K562 (cell line): ENCODE data around the gene MOSPD3. TPM values are rescaled to one million over a fixed set of nuclear protein-coding genes. Genes with fewer than 3 reads are reported as not detected.

ENCODE experiments used
- ADNP ChIP-seq: fragments of 200-800 bp; sonication (Bioruptor generic); IDR thresholded peaks from 2 replicates; pipeline ENCODE4 v1.6.1; 2016; ENCODE audit warnings: missing genetic modification characterization, missing compliant biosample characterization
- BCL6 ChIP-seq: fragments of 250-450 bp; sonication (Bioruptor Pico); IDR thresholded peaks from 2 replicates; pipeline ENCODE4 v1.4.0; 2020
- CBX2 ChIP-seq: fragments of 200-600 bp; sonication (generic); IDR thresholded peaks from one replicate; pipeline ENCODE4 v1.6.1; 2012; ENCODE audit warnings: mild to moderate bottlenecking, low read length, inconsistent platforms; ENCODE audit not compliant: insufficient read depth, poor library complexity, severe bottlenecking
- CBX8 ChIP-seq: fragments of 200-600 bp; sonication (generic); IDR thresholded peaks from 2 replicates; pipeline ENCODE4 v1.6.1; 2012; ENCODE audit warnings: borderline replicate concordance, mixed run types, low read depth, mild to moderate bottlenecking, moderate library complexity, mixed read lengths, low read length, control low read depth, inconsistent platforms; ENCODE audit not compliant: poor library complexity, severe bottlenecking; ENCODE audit errors: extremely low read depth
- CEBPZ ChIP-seq: fragments of 150-350 bp; IDR thresholded peaks from 2 replicates; pipeline ENCODE4 v1.6.1; 2014; ENCODE audit warnings: low read depth, mild to moderate bottlenecking, low read length, borderline replicate concordance
- E2F4 ChIP-seq: sonication (generic); formaldehyde crosslinking; IDR thresholded peaks from 2 replicates; pipeline ENCODE4 v1.8.0; 2022; ENCODE audit warnings: mild to moderate bottlenecking, low read depth, missing genetic modification reagents
- ETS2 ChIP-seq: IDR thresholded peaks from 2 replicates; pipeline ENCODE4 v1.6.1; 2016; ENCODE audit warnings: borderline replicate concordance, missing genetic modification characterization, mild to moderate bottlenecking, moderate library complexity, missing compliant biosample characterization; ENCODE audit not compliant: poor library complexity, severe bottlenecking
- MED1 ChIP-seq: sonication (generic); formaldehyde crosslinking; IDR thresholded peaks from 2 replicates; pipeline ENCODE4 v1.8.1; 2023; ENCODE audit warnings: missing genetic modification reagents, borderline replicate concordance
- POLR2G ChIP-seq: fragments of 200-400 bp; formaldehyde crosslinking; IDR thresholded peaks from 2 replicates; pipeline ENCODE4 v1.6.1; 2017; ENCODE audit warnings: low read depth, mild to moderate bottlenecking, antibody characterized with exemption, low read length, moderate library complexity
- SMARCE1 ChIP-seq: fragments of 450-650 bp; IDR thresholded peaks from 2 replicates; pipeline ENCODE4 v1.7.1; 2016; ENCODE audit warnings: mild to moderate bottlenecking
- SOX6 ChIP-seq: fragments of 450-650 bp; IDR thresholded peaks from 2 replicates; pipeline ENCODE4 v1.6.1; 2014; ENCODE audit warnings: mild to moderate bottlenecking
- SREBF2 ChIP-seq: sonication (generic); formaldehyde crosslinking; IDR thresholded peaks from 2 replicates; pipeline ENCODE4 v1.4.0; 2020; ENCODE audit warnings: mild to moderate bottlenecking, missing genetic modification reagents
- ZC3H4 ChIP-seq: sonication (generic); formaldehyde crosslinking; IDR thresholded peaks from 2 replicates; pipeline ENCODE4 v1.9.0; 2021; ENCODE audit warnings: missing genetic modification reagents, borderline replicate concordance
- ZNF134 ChIP-seq: fragments of 250-450 bp; sonication (Bioruptor Pico); conservative IDR thresholded peaks from 2 replicates; pipeline ENCODE4 v1.4.0; 2020
- ZNF511 ChIP-seq: sonication (generic); formaldehyde crosslinking; IDR thresholded peaks from 2 replicates; pipeline ENCODE4 v1.8.0; 2022; ENCODE audit warnings: mild to moderate bottlenecking, missing genetic modification reagents
- polyA plus RNA-seq, 8 experiments: library from polyadenylated mRNA; depleted of rRNA in 4 of 8; stranded (reverse) in 5 of 8; unstranded in 3 of 8; fragments of >200 nt; fragmentation: Nextera tagmentation in 2 of 8; fragmentation: Illumina TruSeq in 1 of 8; extraction: Ambion mirVana in 2 of 8; extraction: Trizol in 1 of 8; gene quantifications; 2 replicates each; pipeline versions ENCODE4 v1.2.1 to v1.2.3, GENCODE V29; 2011 to 2014; ENCODE audit warnings: inconsistent platforms in 1 of 8, missing spikeins in 1 of 8
- total RNA-seq, 7 experiments: library from RNA; depleted of rRNA in 6 of 7; stranded (reverse); fragments of >200 nt in 6 of 7; fragmentation: Illumina TruSeq in 2 of 7; extraction: Trizol in 2 of 7; gene quantifications; 2 replicates each; pipeline versions ENCODE4 v1.2.1 to v1.2.3, GENCODE V29; 2011 to 2021; ENCODE audit warnings: low replicate concordance in 1 of 7
- TF ChIP-seq, protein P1 (sequence below): sonication (generic); formaldehyde crosslinking; IDR thresholded peaks from 2 replicates; pipeline ENCODE4 v1.8.0; 2022; ENCODE audit warnings: mild to moderate bottlenecking, missing genetic modification reagents, borderline replicate concordance
- TF ChIP-seq, protein P2 (sequence below): sonication (generic); formaldehyde crosslinking; IDR thresholded peaks from 2 replicates; pipeline ENCODE4 v1.9.0; 2022; ENCODE audit warnings: mild to moderate bottlenecking, missing genetic modification reagents

The MOSPD3 gene
- total and polyA plus RNA-seq, 9 of the 15 experiments (the other 6 are each of a cell fraction or from before 2014, with no cell fraction given): 1.4 to 32.1 (median 7.3) TPM

DNA sequence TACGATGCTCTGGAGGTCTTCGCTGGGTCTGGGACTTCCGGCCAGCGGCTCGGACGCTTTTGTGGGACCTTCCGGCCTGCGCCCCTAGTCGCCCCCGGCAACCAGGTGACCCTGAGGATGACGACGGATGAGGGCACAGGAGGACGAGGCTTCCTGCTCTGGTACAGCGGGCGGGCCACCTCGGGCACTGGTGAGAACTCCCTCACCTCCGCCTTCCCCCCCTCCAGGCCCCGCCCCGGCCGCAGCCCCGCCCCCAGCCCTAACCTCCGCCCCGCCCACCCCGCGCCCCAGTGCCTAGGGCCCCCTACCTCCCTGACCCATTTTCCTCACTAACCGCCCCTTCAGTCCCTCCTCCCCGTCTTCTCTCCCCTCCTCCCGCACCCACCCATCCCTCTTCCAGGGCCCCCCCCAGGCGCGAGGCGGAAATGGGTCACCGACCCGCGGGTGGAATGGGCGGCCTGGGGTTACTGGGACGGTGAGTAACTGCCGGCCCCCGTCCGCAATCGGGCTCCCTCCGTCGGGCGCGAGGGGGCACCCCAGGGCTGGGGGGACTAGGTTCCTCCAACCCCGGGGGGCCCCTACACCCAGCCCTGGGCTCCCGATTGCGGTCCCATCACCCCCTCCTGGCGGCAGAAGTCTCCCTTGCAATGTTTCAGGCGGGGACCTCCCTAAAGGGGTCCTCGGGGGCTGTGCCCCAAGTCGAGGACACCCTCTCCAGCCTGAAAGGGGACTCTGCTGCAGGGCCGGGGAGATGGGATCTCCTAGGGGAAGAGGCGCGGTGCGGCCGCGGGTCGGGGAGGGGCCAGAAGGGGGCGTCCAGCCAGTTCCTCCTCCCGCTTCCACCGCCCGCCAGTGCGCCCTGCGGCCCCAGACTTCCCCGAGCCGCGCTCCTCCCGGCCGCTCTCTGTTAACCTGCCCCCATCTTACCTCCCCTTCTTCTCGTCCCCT is 8.0 kb upstream of the MOSPD3 start (continued):
- TF ChIP-seq CEBPZ: no peak
- TF ChIP-seq POLR2G: peak; percentile 79
- no peak for TF ChIP-seq E2F4 (CRISPR knock-in tag)
- TF ChIP-seq, protein P1, sequence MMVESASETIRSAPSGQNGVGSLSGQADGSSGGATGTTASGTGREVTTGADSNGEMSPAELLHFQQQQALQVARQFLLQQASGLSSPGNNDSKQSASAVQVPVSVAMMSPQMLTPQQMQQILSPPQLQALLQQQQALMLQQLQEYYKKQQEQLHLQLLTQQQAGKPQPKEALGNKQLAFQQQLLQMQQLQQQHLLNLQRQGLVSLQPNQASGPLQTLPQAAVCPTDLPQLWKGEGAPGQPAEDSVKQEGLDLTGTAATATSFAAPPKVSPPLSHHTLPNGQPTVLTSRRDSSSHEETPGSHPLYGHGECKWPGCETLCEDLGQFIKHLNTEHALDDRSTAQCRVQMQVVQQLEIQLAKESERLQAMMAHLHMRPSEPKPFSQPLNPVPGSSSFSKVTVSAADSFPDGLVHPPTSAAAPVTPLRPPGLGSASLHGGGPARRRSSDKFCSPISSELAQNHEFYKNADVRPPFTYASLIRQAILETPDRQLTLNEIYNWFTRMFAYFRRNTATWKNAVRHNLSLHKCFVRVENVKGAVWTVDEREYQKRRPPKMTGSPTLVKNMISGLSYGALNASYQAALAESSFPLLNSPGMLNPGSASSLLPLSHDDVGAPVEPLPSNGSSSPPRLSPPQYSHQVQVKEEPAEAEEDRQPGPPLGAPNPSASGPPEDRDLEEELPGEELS (CRISPR knock-in tag): no peak
- no peak for TF ChIP-seq CBX8
- peak; percentile 68; the same call in 1 of the 2 replicates for TF ChIP-seq SMARCE1
- TF ChIP-seq, protein P2, sequence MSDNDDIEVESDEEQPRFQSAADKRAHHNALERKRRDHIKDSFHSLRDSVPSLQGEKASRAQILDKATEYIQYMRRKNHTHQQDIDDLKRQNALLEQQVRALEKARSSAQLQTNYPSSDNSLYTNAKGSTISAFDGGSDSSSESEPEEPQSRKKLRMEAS: no peak; the same call in 1 of the 2 replicates
- TF ChIP-seq MED1: no peak
- 0 out of 2 replicates have a peak, but pooled peaks have one; percentile 93 for TF ChIP-seq SREBF2
- no peak for TF ChIP-seq ZNF511 (CRISPR knock-in tag)
- TF ChIP-seq BCL6 (CRISPR knock-in tag): no peak
- peak; percentile 57; the same call in 1 of the 2 replicates for TF ChIP-seq SOX6
- TF ChIP-seq ADNP: no peak
- no peak for TF ChIP-seq CBX2
- no peak for TF ChIP-seq ZC3H4 (CRISPR knock-in tag)
- TF ChIP-seq ETS2 (tag): no peak
- TF ChIP-seq ZNF134 (CRISPR knock-in tag): no peak
